NCI-H2227 (cell line): ENCODE measurements around the gene PDZD2.
"Not testable (repeated sequence)": the region's sequence is repeated elsewhere in the genome, so short reads cannot be mapped to it uniquely, and the experiment has no call there.

Source experiments
- DNase-seq: peaks from one replicate; lab custom pipeline; 2025; ENCODE audit not compliant: unreplicated experiment; lab: John Stamatoyannopoulos, UW

The PDZD2 gene

DNA sequence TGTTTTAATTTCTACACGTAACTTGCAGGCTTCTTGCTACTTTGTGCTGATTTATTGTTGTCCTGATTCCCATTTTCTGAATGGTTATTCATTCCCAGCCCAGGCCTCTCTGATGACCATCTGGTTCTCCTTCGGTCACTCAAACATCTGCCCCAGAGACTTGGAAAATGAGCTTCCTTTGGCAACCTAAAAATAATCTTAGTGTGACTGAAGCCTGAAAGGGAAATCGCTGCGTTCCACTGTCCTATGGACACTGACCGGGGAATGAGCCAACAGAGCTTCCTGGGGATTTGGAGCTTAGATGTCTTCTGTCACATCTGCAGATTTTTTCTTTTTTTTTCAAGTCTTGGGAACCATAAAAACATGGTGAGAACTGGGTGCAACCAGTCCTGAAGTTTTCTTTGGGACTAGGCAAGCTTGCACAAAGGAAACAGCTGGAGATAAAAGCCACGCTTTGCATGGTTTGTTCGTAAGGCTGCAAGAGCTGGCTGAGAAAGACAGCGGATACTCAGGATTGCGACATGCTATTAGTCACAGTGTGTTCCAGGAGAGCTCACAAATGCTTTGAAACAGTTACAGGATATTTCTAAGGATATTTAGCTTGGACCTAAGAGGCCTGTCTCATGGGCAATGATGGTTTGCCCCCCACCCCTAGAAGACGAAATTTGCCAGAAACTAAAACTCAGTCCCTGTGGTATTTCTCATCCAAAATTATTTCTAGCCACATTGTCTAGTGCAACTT lies 389.0 kb downstream of the PDZD2 start:
- no peak for DNase-seq

DNA sequence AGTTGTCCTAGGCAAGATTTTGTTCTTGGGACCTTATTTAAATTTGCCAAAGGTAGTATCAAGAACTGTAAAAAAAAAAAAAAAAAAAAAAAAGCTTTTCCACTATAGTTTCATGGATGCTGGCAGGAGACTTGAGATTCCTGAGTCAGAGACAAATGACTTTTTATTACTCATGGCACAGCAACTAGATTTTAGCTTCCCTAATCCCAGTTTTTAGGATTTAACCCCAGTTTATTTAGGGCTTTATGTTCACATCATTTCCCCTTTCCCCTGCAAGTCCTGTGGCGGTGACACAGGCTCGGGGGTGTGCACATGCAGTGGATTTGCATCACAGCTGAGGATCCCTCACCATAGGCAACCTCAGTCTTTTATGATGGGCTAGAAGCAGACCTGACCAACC lies 390.3 kb downstream of the PDZD2 start:
- DNase-seq: no peak

GRCh38 chr5:32029781-32030180 lies 390.9 kb downstream of the PDZD2 start:
- no peak for DNase-seq

DNA sequence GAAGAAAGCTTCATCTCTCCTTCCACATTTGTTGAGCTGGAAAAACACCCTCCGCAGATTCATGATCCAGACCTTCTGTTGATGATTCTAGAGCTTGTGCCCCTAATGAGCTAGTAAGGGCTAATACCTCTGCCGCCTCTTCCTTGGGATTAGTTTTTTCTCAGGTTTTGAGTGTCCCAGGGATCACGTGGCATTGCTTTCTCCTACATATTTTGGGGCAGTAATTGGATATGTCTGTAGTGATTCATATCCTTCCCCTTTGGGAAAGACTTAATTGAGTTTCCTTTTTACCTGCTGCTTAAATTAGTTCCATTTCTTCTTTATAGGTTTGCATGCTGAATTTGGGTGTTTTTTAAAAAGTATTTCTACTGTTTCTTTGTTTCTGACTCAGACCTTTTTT lies 391.3 kb downstream of the PDZD2 start:
- DNase-seq: no peak

GRCh38 chr5:32030686-32031085 lies 391.8 kb downstream of the PDZD2 start:
- no peak for DNase-seq

DNA sequence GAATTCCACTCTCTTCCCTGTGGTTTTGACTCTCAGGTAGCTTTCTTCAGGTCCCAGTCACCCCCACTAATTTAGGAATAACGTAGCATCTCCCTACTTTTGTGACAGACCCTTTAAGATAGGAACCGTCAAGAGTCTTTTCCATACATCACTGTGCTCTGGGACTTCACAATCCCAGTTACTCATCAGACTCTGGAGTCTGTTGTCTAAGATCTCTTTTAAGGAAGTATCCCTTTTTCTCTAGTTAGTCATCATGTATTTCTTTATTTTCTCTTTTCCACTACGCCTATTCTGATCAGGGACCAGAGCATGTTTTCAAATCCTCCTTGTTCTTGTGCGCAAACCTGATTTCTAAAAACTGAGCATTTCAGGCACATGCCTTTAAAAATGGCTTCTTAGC lies 392.2 kb downstream of the PDZD2 start:
- DNase-seq: no peak

- DNase-seq: no peak
Observed at GRCh38 chr5:32038523-32038922, 399.6 kb downstream of the PDZD2 start.

- DNase-seq: not testable (repeated sequence)
Observed at GRCh38 chr5:32039133-32039532, 400.2 kb downstream of the PDZD2 start.

DNA sequence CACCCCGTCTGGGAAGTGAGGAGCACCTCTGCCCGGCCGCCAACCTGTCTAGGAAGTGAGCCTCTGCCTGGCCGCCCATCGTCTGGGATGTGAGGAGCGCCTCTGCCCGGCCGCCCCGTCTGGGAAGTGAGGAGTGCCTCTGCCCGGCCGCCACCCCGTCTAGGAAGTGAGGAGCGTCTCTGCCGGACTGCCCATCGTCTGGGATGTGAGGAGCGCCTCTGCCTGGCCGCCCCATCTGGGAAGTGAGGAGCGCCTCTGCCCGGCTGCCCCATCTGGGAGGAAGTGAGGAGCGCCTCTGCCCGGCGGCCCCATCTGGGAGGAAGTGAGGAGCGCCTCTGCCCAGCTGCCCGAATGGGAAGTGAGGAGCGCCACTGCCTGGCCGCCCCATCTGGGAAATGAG lies 400.7 kb downstream of the PDZD2 start:
- not testable (repeated sequence) for DNase-seq

DNA sequence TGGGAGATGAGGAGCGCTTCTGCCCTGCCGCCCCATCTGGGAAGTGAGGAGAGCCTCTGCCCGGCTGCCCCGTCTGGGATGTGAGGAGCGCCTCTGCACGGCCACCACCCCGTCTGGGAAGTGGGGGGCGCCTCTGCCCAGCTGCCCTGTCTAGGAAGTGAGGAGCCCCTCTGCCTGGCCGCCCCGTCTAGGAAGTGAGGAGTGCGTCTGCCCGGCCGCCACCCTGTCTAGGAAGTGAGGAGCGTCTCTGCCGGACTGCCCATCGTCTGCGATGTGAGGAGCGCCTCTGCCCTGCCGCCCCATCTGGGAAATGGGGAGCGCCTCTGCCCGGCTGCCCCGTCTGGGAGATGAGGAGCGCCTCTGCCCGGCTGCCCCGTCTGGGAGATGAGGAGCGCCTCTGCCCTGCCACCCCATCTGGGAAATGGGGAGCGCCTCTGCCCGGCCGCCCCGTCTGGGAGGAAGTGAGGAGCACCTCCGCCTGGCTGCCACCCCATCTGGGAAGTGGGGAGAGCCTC lies 401.3 kb downstream of the PDZD2 start:
- DNase-seq: not testable (repeated sequence)

DNA sequence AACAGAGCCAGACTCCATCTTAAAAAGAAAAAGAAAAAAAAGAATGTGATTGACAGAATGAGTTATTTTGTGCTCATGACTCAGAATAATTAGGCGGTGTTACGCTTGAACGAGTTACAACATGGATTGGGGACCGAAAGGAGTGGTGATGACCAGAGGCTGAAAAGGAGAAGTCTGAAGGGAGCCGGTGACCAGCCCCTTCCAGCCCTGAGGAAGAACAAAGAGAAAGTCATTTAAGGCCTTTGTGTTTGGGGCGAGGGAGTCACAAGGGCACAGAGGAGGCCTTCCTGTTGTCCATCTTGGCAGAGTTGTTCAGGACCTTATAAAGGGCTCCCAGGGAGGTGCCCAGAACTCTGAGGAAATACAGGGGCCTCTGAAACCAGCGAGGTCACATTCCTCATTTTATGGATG lies 403.6 kb downstream of the PDZD2 start:
- DNase-seq: no peak

DNA sequence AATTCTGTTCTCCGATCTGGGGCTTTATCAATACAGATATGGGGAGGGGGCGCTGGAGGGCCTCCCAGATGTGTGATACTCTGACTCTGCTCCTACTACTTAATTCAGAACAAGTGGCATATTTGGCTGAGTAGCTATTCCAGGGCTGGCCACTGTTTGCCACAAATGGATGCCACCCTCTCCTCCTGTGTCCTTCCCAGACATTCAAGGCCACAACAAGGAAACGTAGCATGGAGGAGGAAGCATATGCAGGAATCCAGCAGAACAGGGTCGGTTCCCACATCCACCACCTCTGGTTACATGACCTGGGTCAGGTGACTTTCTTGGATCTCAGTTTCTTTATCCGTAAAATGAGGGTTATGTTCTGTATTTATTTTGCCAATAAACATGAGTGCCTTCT lies 404.2 kb downstream of the PDZD2 start:
- DNase-seq: no peak

DNA sequence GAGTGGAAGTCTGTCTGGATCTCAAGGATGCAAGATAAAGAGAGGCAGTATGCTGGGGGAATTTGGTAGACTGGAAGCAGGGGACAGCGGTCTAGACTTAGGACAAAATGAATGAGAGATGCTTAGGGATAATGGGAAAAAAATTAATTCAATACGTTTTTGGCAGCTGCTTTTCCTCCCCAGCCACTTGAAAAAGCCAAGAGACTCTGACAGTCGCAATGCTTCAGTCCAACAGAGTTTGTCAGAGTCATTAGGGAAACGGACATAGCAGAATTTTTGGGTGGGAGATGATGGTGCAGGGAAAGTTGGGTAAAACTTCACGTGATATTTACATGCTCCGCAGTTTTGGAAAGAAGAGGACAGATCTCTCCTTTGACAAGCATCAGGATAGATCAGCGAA lies 405.5 kb downstream of the PDZD2 start:
- DNase-seq: no peak

GRCh38 chr5:32044939-32045338 lies 406.0 kb downstream of the PDZD2 start:
- DNase-seq: no peak

DNA sequence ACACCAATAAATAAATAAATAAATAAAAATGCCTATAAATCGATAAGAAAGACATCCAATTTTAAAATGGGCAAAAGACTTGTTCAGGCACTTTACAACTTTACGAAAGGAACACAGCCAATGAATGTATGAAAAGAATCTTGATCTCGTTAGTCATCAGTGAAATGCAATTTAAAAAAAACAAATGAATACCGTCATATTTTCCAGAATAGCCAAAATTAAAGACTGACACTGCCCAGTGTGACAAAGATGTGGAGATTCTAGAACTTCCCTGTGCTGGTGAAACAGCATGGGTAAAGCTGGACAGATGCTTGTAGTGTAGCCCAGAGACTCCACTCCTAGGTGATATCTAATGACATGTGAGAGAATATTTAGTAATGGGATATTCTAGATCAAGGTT lies 408.1 kb downstream of the PDZD2 start:
- no peak for DNase-seq

GRCh38 chr5:32051796-32052195 lies 412.9 kb downstream of the PDZD2 start:
- DNase-seq: no peak

DNA sequence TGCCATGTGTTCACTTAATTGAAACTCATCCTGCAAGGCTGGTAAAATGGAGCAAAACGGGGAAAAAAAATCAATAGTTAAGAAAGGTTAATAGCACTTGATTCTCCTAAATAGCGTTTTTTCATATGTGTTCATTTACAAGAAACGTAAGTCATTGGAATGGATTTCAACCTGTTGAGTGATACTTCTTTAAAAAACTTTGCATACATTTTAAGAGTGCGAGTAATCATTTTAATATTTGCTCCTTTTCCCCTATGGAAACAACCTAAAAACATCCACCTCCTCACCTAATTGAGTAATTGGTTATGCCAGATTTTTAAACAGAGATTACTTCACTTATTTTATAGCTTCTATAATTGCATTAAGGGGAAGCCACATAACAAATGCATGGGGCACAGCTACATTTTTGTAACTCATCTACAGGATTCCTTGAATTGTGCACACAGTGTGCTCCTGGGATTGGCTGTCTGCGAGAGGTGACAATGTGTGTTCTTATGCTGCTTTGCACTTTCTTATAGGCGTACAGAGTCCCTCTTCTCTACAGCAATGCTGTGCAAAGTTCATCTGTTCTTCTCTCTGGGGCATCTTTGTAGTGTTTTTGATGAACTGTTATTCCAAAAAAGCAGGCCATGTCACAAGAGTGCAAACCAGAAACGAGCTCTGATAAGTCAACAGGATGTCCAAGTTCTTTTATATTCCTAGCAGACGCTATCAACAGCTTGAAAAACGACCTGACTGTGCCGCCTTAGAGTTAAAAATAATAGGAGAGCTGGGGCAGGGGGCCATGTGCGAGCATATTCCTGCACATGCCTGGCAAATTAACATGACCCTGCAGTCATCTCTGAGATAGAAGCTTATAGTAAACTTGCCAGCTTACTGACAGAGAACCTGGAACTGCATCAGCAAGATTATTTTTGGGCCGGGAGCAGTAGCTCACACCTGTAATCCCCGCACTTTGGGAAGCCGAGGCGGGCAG lies 417.2 kb downstream of the PDZD2 start:
- DNase-seq: no peak

DNA sequence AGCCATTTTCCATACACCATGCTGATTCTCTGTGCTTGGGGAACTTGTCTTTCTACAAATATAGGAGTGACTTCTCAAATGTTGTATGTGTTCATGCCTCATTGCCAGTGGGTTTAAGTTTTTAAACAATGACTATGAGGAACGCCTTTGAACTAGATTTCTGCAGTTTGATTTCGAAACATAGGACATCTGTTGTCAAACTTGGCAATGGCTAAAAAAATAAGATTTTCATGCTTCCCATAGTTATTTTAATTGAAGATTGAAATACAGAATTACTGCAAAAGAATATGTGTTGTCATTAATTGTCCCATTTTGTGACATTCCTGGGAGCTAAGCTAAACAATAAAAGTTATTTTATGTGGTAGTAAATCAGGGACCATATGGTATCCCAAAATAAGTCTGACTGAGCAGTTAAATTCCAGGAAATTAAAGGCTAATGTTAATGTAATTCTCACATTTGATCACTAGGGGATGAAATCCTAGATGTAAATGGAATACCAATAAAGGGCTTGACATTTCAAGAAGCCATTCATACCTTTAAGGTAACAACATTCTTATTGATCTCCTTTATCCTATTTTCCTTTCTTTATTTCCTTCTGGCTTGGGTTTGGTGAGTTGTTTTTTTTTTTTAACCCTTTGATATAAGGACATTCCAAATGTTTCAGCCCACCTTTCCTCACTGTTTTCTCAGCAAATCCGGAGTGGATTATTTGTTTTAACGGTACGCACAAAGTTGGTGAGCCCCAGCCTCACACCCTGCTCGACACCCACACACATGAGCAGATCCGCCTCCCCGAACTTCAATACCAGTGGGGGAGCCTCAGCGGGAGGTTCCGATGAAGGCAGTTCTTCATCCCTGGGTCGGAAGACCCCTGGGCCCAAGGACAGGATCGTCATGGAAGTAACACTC lies 418.5 kb downstream of the PDZD2 start:
- no peak for DNase-seq

DNA sequence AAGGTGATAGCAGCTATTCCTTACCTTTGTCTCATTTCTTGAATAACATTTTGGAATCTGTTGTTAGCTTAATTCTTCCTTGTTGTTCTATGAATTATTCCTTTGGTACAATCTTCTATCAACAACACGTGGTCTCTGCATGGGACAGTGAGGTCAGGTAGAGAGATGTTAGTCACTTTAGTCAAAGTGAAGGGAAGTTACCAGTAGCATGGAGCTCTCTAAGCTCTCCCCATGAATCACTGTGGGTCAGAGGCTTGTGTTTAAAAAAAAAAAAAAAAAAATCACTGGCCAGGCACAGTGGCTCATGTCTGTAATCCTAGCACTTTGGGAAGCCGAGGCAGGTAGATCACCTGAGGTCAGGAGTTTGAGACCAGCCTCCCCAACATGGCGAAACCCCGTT lies 419.2 kb downstream of the PDZD2 start:
- no peak for DNase-seq

DNA sequence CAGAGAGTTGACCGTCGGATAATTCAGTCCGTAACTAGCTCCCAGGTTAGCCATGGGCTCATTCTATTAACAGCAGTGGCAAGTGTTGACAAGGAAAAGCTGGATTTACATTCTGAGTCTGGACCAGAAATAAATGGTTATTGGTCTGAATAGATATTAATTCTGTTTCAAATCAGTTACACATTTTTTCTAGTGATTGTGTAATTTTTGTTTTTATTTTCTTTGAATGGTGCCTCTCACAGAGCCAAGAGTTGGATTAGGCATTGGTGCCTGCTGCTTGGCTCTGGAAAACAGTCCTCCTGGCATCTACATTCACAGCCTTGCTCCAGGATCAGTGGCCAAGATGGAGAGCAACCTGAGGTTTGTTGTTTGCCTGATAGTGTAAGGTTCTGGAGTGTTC lies 420.1 kb downstream of the PDZD2 start:
- DNase-seq: no peak
